ENCODE measurements around the gene ZNF521. TPM values are rescaled to one million over a fixed set of nuclear protein-coding genes. Genes with fewer than 3 reads are reported as not detected.

The ZNF521 gene
- total and polyA plus RNA-seq, 10 donors = 2.9 to 136 (median 71.8) TPM

DNA sequence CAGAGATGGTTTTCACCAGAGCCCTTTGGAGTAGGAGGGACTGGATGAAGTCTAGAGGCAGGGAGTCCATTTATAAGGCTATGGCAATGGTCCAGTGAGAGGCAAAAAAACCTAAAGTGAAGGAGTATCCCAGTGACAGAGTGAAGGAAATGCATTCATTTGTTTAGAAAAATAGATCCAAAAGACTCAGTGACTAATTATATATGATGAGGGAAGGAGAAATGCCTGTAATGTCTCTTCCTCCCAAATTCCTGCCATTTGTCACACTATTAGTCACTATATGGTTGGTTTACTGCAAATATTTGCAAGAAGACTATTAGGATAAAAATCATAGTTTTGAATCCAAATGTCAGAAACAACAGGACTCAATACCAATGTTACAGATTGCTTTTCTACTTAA is 104.2 kb downstream of the ZNF521 start:
- H3K4me1 ChIP-seq = peaks cover 0 to 7% (median 0%) of the 10 kb centered on the region in 6 donors
- TF ChIP-seq POLR2AphosphoS5 (IDR thresholded peaks at IDR 0.05) (no peak), POLR2A (IDR thresholded peaks at IDR 0.05) (no peak)
- TF ChIP-seq, protein P1, sequence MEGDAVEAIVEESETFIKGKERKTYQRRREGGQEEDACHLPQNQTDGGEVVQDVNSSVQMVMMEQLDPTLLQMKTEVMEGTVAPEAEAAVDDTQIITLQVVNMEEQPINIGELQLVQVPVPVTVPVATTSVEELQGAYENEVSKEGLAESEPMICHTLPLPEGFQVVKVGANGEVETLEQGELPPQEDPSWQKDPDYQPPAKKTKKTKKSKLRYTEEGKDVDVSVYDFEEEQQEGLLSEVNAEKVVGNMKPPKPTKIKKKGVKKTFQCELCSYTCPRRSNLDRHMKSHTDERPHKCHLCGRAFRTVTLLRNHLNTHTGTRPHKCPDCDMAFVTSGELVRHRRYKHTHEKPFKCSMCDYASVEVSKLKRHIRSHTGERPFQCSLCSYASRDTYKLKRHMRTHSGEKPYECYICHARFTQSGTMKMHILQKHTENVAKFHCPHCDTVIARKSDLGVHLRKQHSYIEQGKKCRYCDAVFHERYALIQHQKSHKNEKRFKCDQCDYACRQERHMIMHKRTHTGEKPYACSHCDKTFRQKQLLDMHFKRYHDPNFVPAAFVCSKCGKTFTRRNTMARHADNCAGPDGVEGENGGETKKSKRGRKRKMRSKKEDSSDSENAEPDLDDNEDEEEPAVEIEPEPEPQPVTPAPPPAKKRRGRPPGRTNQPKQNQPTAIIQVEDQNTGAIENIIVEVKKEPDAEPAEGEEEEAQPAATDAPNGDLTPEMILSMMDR (IDR thresholded peaks at IDR 0.05 in 8 of 11, conservative IDR thresholded peaks at IDR 0.05 in 3 of 11) = no peak
- no peak for DNase-seq
- no peak overlapping the region for H3K4me3 ChIP-seq
- no peaks in the 10 kb centered on the region for H3K27me3 ChIP-seq (replicated peaks in 1 of 7)
- intact Hi-C loops (cut with DNase I; ENCODE audit: low total_unique reads) = no loop called here
- H3K36me3 ChIP-seq = no peaks in the 10 kb centered on the region
- H3K27ac ChIP-seq = no peak overlapping the region
- H3K9me3 ChIP-seq = no peaks in the 10 kb centered on the region

- Histone ChIP-seq H3K36me3 (no peaks in the 10 kb centered on the region), H3K4me3 (no peak overlapping the region), H3K4me1 (peaks cover 0 to 10% (median 4%) of the 10 kb centered on the region in 6 donors), H3K27me3 (replicated peaks in 1 of 7) (no peaks in the 10 kb centered on the region), H3K27ac (no peak overlapping the region), H3K9me3 (no peaks in the 10 kb centered on the region)
- WGBS, 5 donors = 75 to 89% (median 80%) methylated on average over 4 of the region's 4 CpGs
- intact Hi-C loops (cut with DNase I; ENCODE audit: low total_unique reads) = no loop called here
- DNase-seq = no peak
- no peak for TF ChIP-seq POLR2A (IDR thresholded peaks at IDR 0.05)
- TF ChIP-seq, protein P1 (IDR thresholded peaks at IDR 0.05 in 8 of 11, conservative IDR thresholded peaks at IDR 0.05 in 3 of 11) = no peak
- TF ChIP-seq POLR2AphosphoS5 (IDR thresholded peaks at IDR 0.05) = no peak
Observed at GRCh38 chr18:25244924-25245698, 106.9 kb downstream of the ZNF521 start.

DNA sequence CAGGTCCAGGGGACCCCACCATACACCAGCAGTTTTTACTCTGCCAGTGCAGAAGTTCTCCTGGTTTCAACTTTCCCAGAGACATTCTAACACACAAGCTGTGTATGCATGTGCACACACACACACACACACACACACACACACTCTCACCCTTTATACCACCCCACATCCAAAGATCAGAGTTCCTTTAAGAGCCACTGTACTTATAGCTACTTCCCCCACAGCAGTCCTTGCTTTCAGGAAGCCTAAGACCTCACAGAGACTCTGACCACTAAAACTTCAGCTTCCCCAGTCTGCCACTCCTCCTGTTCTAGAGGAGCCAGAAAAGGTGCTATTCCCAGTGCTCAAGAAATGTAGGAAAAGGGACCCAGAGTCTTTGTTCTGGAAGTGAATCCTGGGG is 107.8 kb downstream of the ZNF521 start:
- no peaks in the 10 kb centered on the region for H3K27me3 ChIP-seq (replicated peaks in 1 of 7)
- H3K4me3 ChIP-seq = no peak overlapping the region
- TF ChIP-seq POLR2A (IDR thresholded peaks at IDR 0.05) (no peak), POLR2AphosphoS5 (IDR thresholded peaks at IDR 0.05) (no peak)
- TF ChIP-seq, protein P1 (IDR thresholded peaks at IDR 0.05 in 8 of 11, conservative IDR thresholded peaks at IDR 0.05 in 3 of 11) = no peak
- H3K9me3 ChIP-seq = no peaks in the 10 kb centered on the region
- no peak for DNase-seq
- H3K36me3 ChIP-seq = no peaks in the 10 kb centered on the region
- peaks cover 0 to 19% (median 10%) of the 10 kb centered on the region in 6 donors for H3K4me1 ChIP-seq
- no peak overlapping the region for H3K27ac ChIP-seq
- intact Hi-C loops (cut with DNase I; ENCODE audit: low total_unique reads) = no loop called here

DNA sequence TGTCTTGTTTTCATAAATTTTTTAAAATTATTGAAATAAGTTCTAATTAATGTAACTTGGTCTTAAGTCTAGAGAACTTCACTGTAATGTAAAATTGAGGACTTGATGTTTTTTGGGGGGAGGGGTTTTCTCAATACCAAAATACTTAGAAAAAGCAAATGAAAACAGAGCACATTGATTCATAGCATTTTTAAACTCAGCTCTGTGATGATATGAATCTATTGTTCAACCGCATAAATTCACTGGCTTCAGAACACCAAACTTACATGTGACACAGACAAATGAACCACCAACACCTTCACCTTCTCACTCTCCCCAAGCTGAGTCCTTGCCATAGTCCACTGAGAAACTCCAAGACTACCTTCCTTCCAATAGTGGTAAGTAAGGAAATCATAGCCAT is 108.2 kb downstream of the ZNF521 start:
- H3K4me3 ChIP-seq = no peak overlapping the region
- H3K27me3 ChIP-seq (replicated peaks in 1 of 7) = no peaks in the 10 kb centered on the region
- no peak for DNase-seq
- H3K36me3 ChIP-seq = no peaks in the 10 kb centered on the region
- intact Hi-C loops (cut with DNase I; ENCODE audit: low total_unique reads) = no loop called here
- no peaks in the 10 kb centered on the region for H3K9me3 ChIP-seq
- 64 to 84% (median 76%) methylated on average over 1 of the region's 1 CpG for WGBS, 5 donors
- no peak overlapping the region for H3K27ac ChIP-seq
- TF ChIP-seq POLR2AphosphoS5 (IDR thresholded peaks at IDR 0.05) (no peak), POLR2A (IDR thresholded peaks at IDR 0.05) (no peak)
- TF ChIP-seq, protein P1 (IDR thresholded peaks at IDR 0.05 in 8 of 11, conservative IDR thresholded peaks at IDR 0.05 in 3 of 11) = no peak
- H3K4me1 ChIP-seq = peaks cover 0 to 23% (median 13%) of the 10 kb centered on the region in 6 donors
